HEK293 (cell line): ENCODE results near the gene CRYBG1.

Experiments used
- CTCF ChIA-PET: fragments of 350-600 bp; formaldehyde crosslinking; extraction: SDS; loops from one replicate; lab custom pipeline; 2021; ENCODE audit warnings: antibody characterized with exemption; lab: Yijun Ruan, JAX
- POLR2A ChIA-PET: fragments of 300-600 bp; formaldehyde crosslinking; extraction: SDS; loops from one replicate; lab custom pipeline; 2020; ENCODE audit warnings: antibody characterized with exemption, inconsistent platforms; lab: Yijun Ruan, JAX
- H3K27ac ChIP-seq: fragments of 200-500 bp; sonication (Bioruptor generic); 2 replicates; pipeline ENCODE4 v1.5.1; 2014; ENCODE audit warnings: low read depth, low read length, control low read depth, inconsistent platforms; ENCODE audit errors: extremely low read depth
- H3K36me3 ChIP-seq, 2 experiments: fragments of 200-500 bp in 1 of 2; sonication (Bioruptor generic) in 1 of 2; 1 replicate in 1 of 2; 2 replicates in 1 of 2; pipeline ENCODE4 v1.5.1; 2014 to 2017; ENCODE audit warnings: inconsistent platforms in 2 of 2, low read length in 2 of 2; ENCODE audit not compliant: control insufficient read depth in 2 of 2, insufficient read depth in 1 of 2
- H3K4me1 ChIP-seq: fragments of 200-500 bp; sonication (Bioruptor generic); 2 replicates; pipeline ENCODE4 v1.5.1; 2014; ENCODE audit warnings: mild to moderate bottlenecking, low read length, inconsistent platforms; ENCODE audit not compliant: control insufficient read depth, insufficient read depth
- H3K4me3 ChIP-seq: 2 replicates; pipeline ENCODE4 v1.5.1; 2011; ENCODE audit warnings: low read depth, mild to moderate bottlenecking, control low read depth, low read length, moderate library complexity
- H3K9me3 ChIP-seq: fragments of 200-500 bp; sonication (Bioruptor generic); 2 replicates; pipeline ENCODE4 v1.5.1; 2014; ENCODE audit warnings: low read depth, low read length, inconsistent platforms; ENCODE audit not compliant: control insufficient read depth, insufficient read depth
- INSM2 ChIP-seq: fragments of 450-650 bp; formaldehyde crosslinking; IDR thresholded peaks from 2 replicates; pipeline ENCODE4 v1.5.1; 2016; ENCODE audit warnings: missing biosample characterization, missing genetic modification characterization
- KLF17 ChIP-seq: fragments of 450-650 bp; formaldehyde crosslinking; IDR thresholded peaks from 2 replicates; pipeline ENCODE4 v1.5.1; 2016; ENCODE audit warnings: missing biosample characterization, missing genetic modification characterization
- KLF7 ChIP-seq: fragments of 450-650 bp; formaldehyde crosslinking; IDR thresholded peaks from 2 replicates; pipeline ENCODE4 v1.5.1; 2016; ENCODE audit warnings: missing biosample characterization, missing genetic modification characterization, borderline replicate concordance
- SCRT2 ChIP-seq: fragments of 450-650 bp; formaldehyde crosslinking; IDR thresholded peaks from 2 replicates; pipeline ENCODE4 v1.5.1; 2016; ENCODE audit warnings: missing biosample characterization, missing genetic modification characterization
- SP2 ChIP-seq: fragments of 450-650 bp; formaldehyde crosslinking; IDR thresholded peaks from 2 replicates; pipeline ENCODE4 v1.5.1; 2016; ENCODE audit warnings: missing biosample characterization, missing genetic modification characterization
- ZBTB21 ChIP-seq: fragments of 450-650 bp; formaldehyde crosslinking; IDR thresholded peaks from 2 replicates; pipeline ENCODE4 v1.5.1; 2017; ENCODE audit warnings: missing biosample characterization, missing genetic modification characterization
- ZNF121 ChIP-seq: fragments of 450-650 bp; formaldehyde crosslinking; IDR thresholded peaks from 2 replicates; pipeline ENCODE4 v1.5.1; 2016; ENCODE audit warnings: missing biosample characterization, missing genetic modification characterization
- ZNF140 ChIP-seq: fragments of 450-650 bp; formaldehyde crosslinking; IDR thresholded peaks from 2 replicates; pipeline ENCODE4 v1.5.1; 2016; ENCODE audit warnings: missing biosample characterization, missing genetic modification characterization
- ZNF19 ChIP-seq: fragments of 450-650 bp; formaldehyde crosslinking; IDR thresholded peaks from 2 replicates; pipeline ENCODE4; 2016; ENCODE audit warnings: missing biosample characterization, missing genetic modification characterization, low read depth
- ZNF26 ChIP-seq: fragments of 450-650 bp; formaldehyde crosslinking; IDR thresholded peaks from 2 replicates; pipeline ENCODE4 v1.5.1; 2016; ENCODE audit warnings: missing biosample characterization, missing genetic modification characterization
- ZNF366 ChIP-seq: fragments of 450-650 bp; formaldehyde crosslinking; conservative IDR thresholded peaks from 2 replicates; pipeline ENCODE4 v1.5.1; 2016; ENCODE audit warnings: missing biosample characterization, missing genetic modification characterization
- ZNF510 ChIP-seq: fragments of 450-650 bp; formaldehyde crosslinking; IDR thresholded peaks from 2 replicates; pipeline ENCODE4 v1.5.1; 2018; ENCODE audit warnings: mild to moderate bottlenecking, missing genetic modification characterization, missing biosample characterization; ENCODE audit not compliant: insufficient replicate concordance
- ZNF529 ChIP-seq: fragments of 450-650 bp; formaldehyde crosslinking; IDR thresholded peaks from 2 replicates; pipeline ENCODE4 v1.5.1; 2017; ENCODE audit warnings: missing genetic modification characterization, missing biosample characterization; ENCODE audit not compliant: insufficient replicate concordance
- ZNF544 ChIP-seq: fragments of 450-650 bp; formaldehyde crosslinking; IDR thresholded peaks from 2 replicates; pipeline ENCODE4 v1.5.0; 2017; ENCODE audit warnings: missing biosample characterization, missing genetic modification characterization
- ZNF548 ChIP-seq: fragments of 450-650 bp; formaldehyde crosslinking; IDR thresholded peaks from 2 replicates; pipeline ENCODE4 v1.5.1; 2016; ENCODE audit warnings: missing biosample characterization, missing genetic modification characterization
- ZNF624 ChIP-seq: fragments of 450-650 bp; formaldehyde crosslinking; IDR thresholded peaks from 2 replicates; pipeline ENCODE4 v1.5.1; 2017; ENCODE audit warnings: missing biosample characterization, missing genetic modification characterization
- ZNF626 ChIP-seq: fragments of 450-650 bp; sonication (Bioruptor Pico); formaldehyde crosslinking; IDR thresholded peaks from 2 replicates; pipeline ENCODE4 v1.5.1; 2018; ENCODE audit warnings: missing biosample characterization, missing genetic modification characterization, inconsistent platforms
- ZNF658 ChIP-seq: fragments of 450-650 bp; formaldehyde crosslinking; IDR thresholded peaks from 2 replicates; pipeline ENCODE4; 2016; ENCODE audit warnings: missing biosample characterization, missing genetic modification characterization
- ZNF76 ChIP-seq: fragments of 450-650 bp; formaldehyde crosslinking; IDR thresholded peaks from 2 replicates; pipeline ENCODE4; 2016; ENCODE audit warnings: low read depth, missing biosample characterization, missing genetic modification characterization, borderline replicate concordance
- ZNF776 ChIP-seq: fragments of 450-650 bp; formaldehyde crosslinking; IDR thresholded peaks from 2 replicates; pipeline ENCODE4 v1.5.0; 2017; ENCODE audit warnings: missing biosample characterization, missing genetic modification characterization, borderline replicate concordance
- ZSCAN16 ChIP-seq: fragments of 450-650 bp; formaldehyde crosslinking; IDR thresholded peaks from 2 replicates; pipeline ENCODE4 v1.5.1; 2016; ENCODE audit warnings: missing biosample characterization, missing genetic modification characterization
- ZSCAN18 ChIP-seq: fragments of 450-650 bp; formaldehyde crosslinking; IDR thresholded peaks from 2 replicates; pipeline ENCODE4 v1.5.1; 2016; ENCODE audit warnings: missing biosample characterization, missing genetic modification characterization
- ZSCAN5A ChIP-seq: fragments of 450-650 bp; formaldehyde crosslinking; IDR thresholded peaks from 2 replicates; pipeline ENCODE4 v1.5.1; 2016; ENCODE audit warnings: missing biosample characterization, missing genetic modification characterization
- TF ChIP-seq, protein P1 (sequence below): fragments of 450-650 bp; formaldehyde crosslinking; IDR thresholded peaks from 2 replicates; pipeline ENCODE4 v1.5.1; 2017; ENCODE audit warnings: missing biosample characterization, mild to moderate bottlenecking, missing genetic modification characterization, moderate library complexity
- TF ChIP-seq, protein P2 (sequence below): fragments of 450-650 bp; formaldehyde crosslinking; IDR thresholded peaks from 2 replicates; pipeline ENCODE4 v1.5.1; 2016; ENCODE audit warnings: missing biosample characterization, missing genetic modification characterization

CRYBG1 gene

DNA sequence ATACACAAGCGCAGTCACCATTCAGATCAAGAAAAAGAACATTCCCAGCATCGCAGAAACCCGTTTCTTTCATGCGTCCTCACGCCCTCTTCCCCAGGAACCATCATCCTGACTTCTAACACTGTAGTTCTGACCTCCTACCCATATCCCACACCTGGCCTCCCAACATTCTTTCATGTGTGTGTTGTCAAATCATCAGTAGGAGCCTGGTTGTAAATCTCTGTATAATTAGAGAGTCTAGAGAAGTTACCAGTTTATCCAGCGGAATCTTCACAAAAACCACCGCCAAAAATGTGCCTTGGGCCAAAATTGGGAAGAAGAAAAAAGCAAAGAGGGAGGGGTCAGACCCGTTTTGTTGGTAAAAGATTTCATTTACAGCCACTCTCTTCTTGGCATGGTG, 177.1 kb downstream of the CRYBG1 start:
- Histone ChIP-seq H3K36me3 (no peaks in the 10 kb centered on the region), H3K4me3 (no peak overlapping the region), H3K27ac (no peak overlapping the region), H3K4me1 (no peaks in the 10 kb centered on the region), H3K9me3 (no peaks in the 10 kb centered on the region)
- ChIA-PET POLR2A (no interaction called here), CTCF (interaction anchor here (0.8 to 1.7 kb wide), 3 partner anchors 25 to 177 kb away, joined by 3 to 9 read pairs (median 3); no protein-coding TSS in a partner anchor)
- TF ChIP-seq ZSCAN18 (tag by site-specific recombination) (no peak), ZNF548 (tag by site-specific recombination) (no peak), ZNF544 (no peak), ZSCAN16 (tag by site-specific recombination) (no peak), ZNF658 (tag by site-specific recombination) (no peak), ZNF76 (tag by site-specific recombination) (no peak), SP2 (no peak), ZBTB21 (tag by site-specific recombination) (no peak), SCRT2 (no peak), ZNF510 (tag by site-specific recombination) (no peak), ZNF140 (tag by site-specific recombination) (no peak), ZNF366 (tag by site-specific recombination) (no peak), ZNF19 (tag by site-specific recombination) (no peak), ZSCAN5A (tag by site-specific recombination) (no peak), ZNF626 (no peak)
- TF ChIP-seq, protein P1, sequence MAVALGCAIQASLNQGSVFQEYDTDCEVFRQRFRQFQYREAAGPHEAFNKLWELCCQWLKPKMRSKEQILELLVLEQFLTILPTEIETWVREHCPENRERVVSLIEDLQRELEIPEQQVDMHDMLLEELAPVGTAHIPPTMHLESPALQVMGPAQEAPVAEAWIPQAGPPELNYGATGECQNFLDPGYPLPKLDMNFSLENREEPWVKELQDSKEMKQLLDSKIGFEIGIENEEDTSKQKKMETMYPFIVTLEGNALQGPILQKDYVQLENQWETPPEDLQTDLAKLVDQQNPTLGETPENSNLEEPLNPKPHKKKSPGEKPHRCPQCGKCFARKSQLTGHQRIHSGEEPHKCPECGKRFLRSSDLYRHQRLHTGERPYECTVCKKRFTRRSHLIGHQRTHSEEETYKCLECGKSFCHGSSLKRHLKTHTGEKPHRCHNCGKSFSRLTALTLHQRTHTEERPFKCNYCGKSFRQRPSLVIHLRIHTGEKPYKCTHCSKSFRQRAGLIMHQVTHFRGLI (tag by site-specific recombination): no peak
- TF ChIP-seq, protein P2, sequence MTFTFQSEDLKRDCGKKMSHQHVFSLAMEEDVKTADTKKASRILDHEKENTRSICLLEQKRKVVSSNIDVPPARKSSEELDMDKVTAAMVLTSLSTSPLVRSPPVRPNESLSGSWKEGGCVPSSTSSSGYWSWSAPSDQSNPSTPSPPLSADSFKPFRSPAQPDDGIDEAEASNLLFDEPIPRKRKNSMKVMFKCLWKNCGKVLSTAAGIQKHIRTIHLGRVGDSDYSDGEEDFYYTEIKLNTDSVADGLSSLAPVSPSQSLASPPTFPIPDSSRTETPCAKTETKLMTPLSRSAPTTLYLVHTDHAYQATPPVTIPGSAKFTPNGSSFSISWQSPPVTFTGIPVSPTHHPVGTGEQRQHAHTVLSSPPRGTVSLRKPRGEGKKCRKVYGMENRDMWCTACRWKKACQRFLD (tag by site-specific recombination): no peak

- ChIA-PET CTCF (interaction anchor here (0.9 kb wide), 1 partner anchor 177 kb away, joined by 3 read pairs; no protein-coding TSS in a partner anchor), POLR2A (no interaction called here)
- no peaks in the 10 kb centered on the region for H3K36me3 ChIP-seq
- no peaks in the 10 kb centered on the region for H3K4me1 ChIP-seq
- no peak overlapping the region for H3K4me3 ChIP-seq
- H3K9me3 ChIP-seq: no peaks in the 10 kb centered on the region
- no peak overlapping the region for H3K27ac ChIP-seq
- TF ChIP-seq INSM2 (tag by site-specific recombination) (no peak), ZNF121 (tag by site-specific recombination) (no peak), ZNF776 (tag by site-specific recombination) (no peak), ZNF624 (tag by site-specific recombination) (no peak), KLF17 (tag by site-specific recombination) (no peak), ZNF26 (tag by site-specific recombination) (no peak), KLF7 (tag by site-specific recombination) (no peak), ZNF529 (tag by site-specific recombination) (no peak)
Observed at GRCh38 chr6:106538145-106538544, 177.6 kb downstream of the CRYBG1 start.
